Peyer's patch (tissue), 4 donors: ENCODE measurements around the gene POLK. TPM values are rescaled to one million over a fixed set of nuclear protein-coding genes. Genes with fewer than 3 reads are reported as not detected.

Source experiments
- DNase-seq, 3 donors: peaks; one replicate each; pipeline ENCODE4 v3.0.0-alpha.2; 2017 to 2019
- H3K27ac ChIP-seq, 4 donors: fragments of 200-600 bp; sonication (generic); one replicate each; pipeline ENCODE4 v1.5.1; 2016 to 2019
- H3K27me3 ChIP-seq, 2 donors: fragments of 200-600 bp; sonication (generic); one replicate each; pipeline ENCODE4 v1.5.1; 2019
- H3K36me3 ChIP-seq, 3 donors: fragments of 200-600 bp; sonication (generic); one replicate each; pipeline ENCODE4 v1.5.1; 2016 to 2019
- H3K4me1 ChIP-seq, 4 donors: fragments of 200-600 bp; sonication (generic); one replicate each; pipeline ENCODE4 v1.5.1; 2016 to 2019
- H3K4me3 ChIP-seq, 4 donors: fragments of 200-600 bp; sonication (generic); 1 replicate in 3 of 4; 2 replicates in 1 of 4; pipeline ENCODE4 v1.5.1; 2016 to 2019; ENCODE audit warnings: mild to moderate bottlenecking in 1 of 4
- H3K9me3 ChIP-seq, 4 donors: fragments of 200-600 bp; sonication (generic); one replicate each; pipeline ENCODE4 v1.5.1; 2016 to 2019; ENCODE audit warnings: mild to moderate bottlenecking in 1 of 4
- POLR2A ChIP-seq, 2 donors: fragments of 450-650 bp; IDR thresholded peaks; one replicate each; pipeline ENCODE4 v1.5.1; 2017; ENCODE audit warnings: antibody characterized with exemption in 2 of 2, mild to moderate bottlenecking in 2 of 2, moderate library complexity in 2 of 2
- total RNA-seq, 4 donors: library from RNA; depleted of rRNA; stranded (reverse); fragments of >200 nt; gene quantifications; one replicate each; pipeline ENCODE4 v1.1.0, GENCODE V29; 2016
- TF ChIP-seq, protein P1 (sequence below), 6 experiments: fragments of 450-650 bp in 4 of 6; fragments of 200-600 bp in 2 of 6; sonication (generic) in 1 of 6; IDR thresholded peaks; one replicate each; pipeline ENCODE4 v1.5.1; 2017 to 2019; ENCODE audit warnings: antibody characterized with exemption in 6 of 6, mild to moderate bottlenecking in 3 of 6, moderate library complexity in 1 of 6

The POLK gene
- total RNA-seq, 4 donors from 2014 or later, result 24.5 to 58.6 (median 28.3) TPM

DNA sequence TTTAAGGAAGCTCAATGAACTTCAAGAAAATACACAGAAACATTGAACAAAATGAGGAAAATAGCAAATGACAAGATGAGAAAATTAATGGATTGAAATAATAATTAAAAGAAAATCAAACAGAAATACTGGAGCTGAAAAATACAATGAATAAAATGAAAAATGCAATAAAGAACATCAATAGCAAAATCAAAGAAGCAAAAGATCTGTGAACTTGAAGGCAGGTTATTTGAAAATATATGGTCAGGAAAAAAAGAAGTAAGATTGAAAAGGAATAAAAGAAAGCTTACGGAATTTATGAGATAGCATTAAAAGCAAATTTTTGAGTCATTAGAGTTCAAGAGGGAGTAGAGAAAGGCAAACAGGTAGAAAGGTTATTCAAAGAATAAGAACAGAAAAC is 42.7 kb upstream of the POLK start:
- no peak for DNase-seq
- TF ChIP-seq, protein P1, sequence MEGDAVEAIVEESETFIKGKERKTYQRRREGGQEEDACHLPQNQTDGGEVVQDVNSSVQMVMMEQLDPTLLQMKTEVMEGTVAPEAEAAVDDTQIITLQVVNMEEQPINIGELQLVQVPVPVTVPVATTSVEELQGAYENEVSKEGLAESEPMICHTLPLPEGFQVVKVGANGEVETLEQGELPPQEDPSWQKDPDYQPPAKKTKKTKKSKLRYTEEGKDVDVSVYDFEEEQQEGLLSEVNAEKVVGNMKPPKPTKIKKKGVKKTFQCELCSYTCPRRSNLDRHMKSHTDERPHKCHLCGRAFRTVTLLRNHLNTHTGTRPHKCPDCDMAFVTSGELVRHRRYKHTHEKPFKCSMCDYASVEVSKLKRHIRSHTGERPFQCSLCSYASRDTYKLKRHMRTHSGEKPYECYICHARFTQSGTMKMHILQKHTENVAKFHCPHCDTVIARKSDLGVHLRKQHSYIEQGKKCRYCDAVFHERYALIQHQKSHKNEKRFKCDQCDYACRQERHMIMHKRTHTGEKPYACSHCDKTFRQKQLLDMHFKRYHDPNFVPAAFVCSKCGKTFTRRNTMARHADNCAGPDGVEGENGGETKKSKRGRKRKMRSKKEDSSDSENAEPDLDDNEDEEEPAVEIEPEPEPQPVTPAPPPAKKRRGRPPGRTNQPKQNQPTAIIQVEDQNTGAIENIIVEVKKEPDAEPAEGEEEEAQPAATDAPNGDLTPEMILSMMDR (IDR thresholded peaks at IDR 0.05), result no peak
- no peaks in the 10 kb centered on the region for H3K27me3 ChIP-seq
- H3K4me3 ChIP-seq, result no peak overlapping the region
- no peaks in the 10 kb centered on the region for H3K4me1 ChIP-seq
- H3K27ac ChIP-seq, result no peak overlapping the region
- peaks cover 0 to 11% (median 3%) of the 10 kb centered on the region in 4 donors for H3K9me3 ChIP-seq
- no peaks in the 10 kb centered on the region for H3K36me3 ChIP-seq

- no peak for TF ChIP-seq POLR2A (IDR thresholded peaks at IDR 0.05)
- TF ChIP-seq, protein P1 (IDR thresholded peaks at IDR 0.05), result no peak
- no peak for DNase-seq
- Histone ChIP-seq H3K27ac (no peak overlapping the region), H3K27me3 (no peaks in the 10 kb centered on the region), H3K9me3 (peaks cover 0 to 11% (median 3%) of the 10 kb centered on the region in 4 donors), H3K4me3 (no peak overlapping the region), H3K36me3 (no peaks in the 10 kb centered on the region), H3K4me1 (no peaks in the 10 kb centered on the region)
Observed at GRCh38 chr5:75471193-75471592, 40.5 kb upstream of the POLK start.

DNA sequence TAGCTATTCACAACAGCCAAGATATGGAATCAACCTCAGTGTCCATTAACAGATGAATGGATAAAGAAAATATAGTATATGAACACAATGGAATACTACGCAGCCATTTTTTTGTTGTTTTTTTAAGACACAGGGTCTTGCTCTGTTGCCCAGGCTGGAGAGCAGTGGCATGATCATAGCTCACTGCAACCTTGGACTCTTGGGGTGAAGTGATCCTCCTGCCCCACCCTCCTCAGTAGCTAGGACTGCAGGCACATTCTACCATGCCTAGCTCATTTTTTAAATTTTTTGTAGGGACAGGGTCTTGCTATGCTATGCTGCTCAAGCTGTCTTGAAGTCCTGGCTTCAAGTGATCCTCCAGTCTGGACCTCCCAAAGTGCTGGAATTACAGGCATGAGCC is 38.7 kb upstream of the POLK start:
- no peak overlapping the region for H3K4me3 ChIP-seq
- H3K4me1 ChIP-seq, result no peaks in the 10 kb centered on the region
- no peaks in the 10 kb centered on the region for H3K36me3 ChIP-seq
- H3K9me3 ChIP-seq, result peaks cover 0 to 11% (median 3%) of the 10 kb centered on the region in 4 donors
- peak overlapping the region in 1 of 4 donors; percentile 3 for H3K27ac ChIP-seq
- no peak for TF ChIP-seq POLR2A (IDR thresholded peaks at IDR 0.05)
- TF ChIP-seq, protein P1 (IDR thresholded peaks at IDR 0.05), result no peak
- H3K27me3 ChIP-seq, result no peaks in the 10 kb centered on the region
- DNase-seq, result no peak

DNA sequence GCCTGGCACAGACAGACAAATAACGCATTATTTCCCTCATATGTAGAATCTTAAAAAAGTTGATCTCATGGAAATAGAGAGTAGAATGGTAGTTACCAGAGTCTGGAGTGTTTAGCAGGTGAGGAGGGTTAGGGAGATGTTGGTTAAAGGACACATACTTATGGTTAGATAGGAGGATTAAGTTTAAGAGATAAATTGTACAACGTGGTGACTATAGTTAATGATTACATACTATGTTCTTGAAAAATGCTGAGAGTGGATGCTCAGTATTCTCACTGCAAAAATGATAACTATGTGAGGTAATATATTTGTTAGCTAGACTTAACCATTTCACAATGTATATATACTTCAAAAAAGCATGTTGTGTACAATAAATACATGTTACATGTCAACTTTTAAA is 38.2 kb upstream of the POLK start:
- H3K4me1 ChIP-seq, result no peaks in the 10 kb centered on the region
- no peak for DNase-seq
- H3K27ac ChIP-seq, result peak overlapping the region in 1 of 4 donors; percentile 3
- peaks cover 0 to 10% (median 1%) of the 10 kb centered on the region in 4 donors for H3K9me3 ChIP-seq
- TF ChIP-seq POLR2A (IDR thresholded peaks at IDR 0.05), result no peak
- TF ChIP-seq, protein P1 (IDR thresholded peaks at IDR 0.05), result no peak
- no peaks in the 10 kb centered on the region for H3K36me3 ChIP-seq
- no peaks in the 10 kb centered on the region for H3K27me3 ChIP-seq
- no peak overlapping the region for H3K4me3 ChIP-seq

DNA sequence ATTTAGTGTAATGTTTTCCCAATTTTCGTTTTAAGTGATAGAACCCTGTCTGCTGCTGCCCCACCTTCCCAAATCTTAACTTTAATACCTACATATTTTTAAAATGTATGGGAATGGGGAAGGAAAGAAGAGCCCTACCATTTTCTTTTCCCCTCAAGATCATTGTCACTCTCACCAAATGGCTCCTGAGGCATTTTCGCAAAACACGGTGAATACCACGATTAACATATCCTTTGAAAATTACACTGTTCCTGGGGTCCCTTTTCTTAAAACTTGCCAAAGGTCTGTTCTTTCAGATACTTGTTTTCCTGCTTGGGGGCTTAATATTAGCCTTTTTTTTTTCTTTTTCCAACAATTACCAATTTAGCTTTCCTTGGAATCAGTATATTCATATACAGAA is 36.3 kb upstream of the POLK start:
- Histone ChIP-seq H3K4me3 (no peak overlapping the region), H3K27ac (no peak overlapping the region), H3K9me3 (no peaks in the 10 kb centered on the region), H3K36me3 (no peaks in the 10 kb centered on the region), H3K4me1 (no peaks in the 10 kb centered on the region), H3K27me3 (no peaks in the 10 kb centered on the region)
- DNase-seq, result no peak
- TF ChIP-seq POLR2A (IDR thresholded peaks at IDR 0.05), result no peak
- TF ChIP-seq, protein P1 (IDR thresholded peaks at IDR 0.05), result no peak

- Histone ChIP-seq H3K4me3 (no peak overlapping the region), H3K27me3 (no peaks in the 10 kb centered on the region), H3K9me3 (no peaks in the 10 kb centered on the region), H3K4me1 (no peaks in the 10 kb centered on the region), H3K36me3 (no peaks in the 10 kb centered on the region), H3K27ac (no peak overlapping the region)
- no peak for DNase-seq
- no peak for TF ChIP-seq POLR2A (IDR thresholded peaks at IDR 0.05)
- TF ChIP-seq, protein P1 (IDR thresholded peaks at IDR 0.05), result no peak
Observed at GRCh38 chr5:75481024-75481423, 30.7 kb upstream of the POLK start.
